Measurements from ENCODE around the gene LCN1.

DNA sequence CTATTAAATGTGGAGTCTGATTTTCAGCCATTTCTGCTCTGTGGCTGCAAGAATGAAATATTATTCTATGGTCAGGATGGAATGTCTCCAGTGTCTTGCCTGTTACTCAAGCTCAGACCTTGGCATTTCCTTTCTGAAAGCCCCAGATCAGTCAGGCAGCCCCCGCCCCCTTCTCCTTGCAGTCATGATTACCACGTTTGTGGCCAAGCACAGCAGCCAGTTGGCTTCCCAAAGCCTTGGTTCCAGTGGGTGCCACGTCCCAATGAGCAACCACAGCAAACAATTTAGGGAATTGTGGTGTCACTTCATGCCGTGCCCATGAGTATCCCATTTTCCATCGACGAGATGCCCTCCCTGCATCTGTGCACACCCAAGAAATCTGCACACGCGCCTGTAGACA is 15.0 kb downstream of the LCN1 start:
- TF ChIP-seq, protein P1, sequence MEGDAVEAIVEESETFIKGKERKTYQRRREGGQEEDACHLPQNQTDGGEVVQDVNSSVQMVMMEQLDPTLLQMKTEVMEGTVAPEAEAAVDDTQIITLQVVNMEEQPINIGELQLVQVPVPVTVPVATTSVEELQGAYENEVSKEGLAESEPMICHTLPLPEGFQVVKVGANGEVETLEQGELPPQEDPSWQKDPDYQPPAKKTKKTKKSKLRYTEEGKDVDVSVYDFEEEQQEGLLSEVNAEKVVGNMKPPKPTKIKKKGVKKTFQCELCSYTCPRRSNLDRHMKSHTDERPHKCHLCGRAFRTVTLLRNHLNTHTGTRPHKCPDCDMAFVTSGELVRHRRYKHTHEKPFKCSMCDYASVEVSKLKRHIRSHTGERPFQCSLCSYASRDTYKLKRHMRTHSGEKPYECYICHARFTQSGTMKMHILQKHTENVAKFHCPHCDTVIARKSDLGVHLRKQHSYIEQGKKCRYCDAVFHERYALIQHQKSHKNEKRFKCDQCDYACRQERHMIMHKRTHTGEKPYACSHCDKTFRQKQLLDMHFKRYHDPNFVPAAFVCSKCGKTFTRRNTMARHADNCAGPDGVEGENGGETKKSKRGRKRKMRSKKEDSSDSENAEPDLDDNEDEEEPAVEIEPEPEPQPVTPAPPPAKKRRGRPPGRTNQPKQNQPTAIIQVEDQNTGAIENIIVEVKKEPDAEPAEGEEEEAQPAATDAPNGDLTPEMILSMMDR (IDR thresholded peaks at IDR 0.05): no peak
- no peak for TF ChIP-seq POLR2A (IDR thresholded peaks at IDR 0.05)

Data from esophagus squamous epithelium (tissue), 4 donors.